Posterior cingulate gyrus (tissue), 11 donors: ENCODE measurements around the gene SHROOM2.

Experiments used
- DNase-seq, 10 donors: peaks; one replicate each; pipeline versions ENCODE4 v3.0.0 to v3.0.0-alpha.2; 2020 to 2021; ENCODE audit warnings: mixed read lengths in 3 of 10
- intact Hi-C: fragments of 100-400 bp; cut with DNase I; formaldehyde crosslinking; loops from one replicate; pipeline ENCODE4 v1.15.1; 2023

Gene SHROOM2

DNA sequence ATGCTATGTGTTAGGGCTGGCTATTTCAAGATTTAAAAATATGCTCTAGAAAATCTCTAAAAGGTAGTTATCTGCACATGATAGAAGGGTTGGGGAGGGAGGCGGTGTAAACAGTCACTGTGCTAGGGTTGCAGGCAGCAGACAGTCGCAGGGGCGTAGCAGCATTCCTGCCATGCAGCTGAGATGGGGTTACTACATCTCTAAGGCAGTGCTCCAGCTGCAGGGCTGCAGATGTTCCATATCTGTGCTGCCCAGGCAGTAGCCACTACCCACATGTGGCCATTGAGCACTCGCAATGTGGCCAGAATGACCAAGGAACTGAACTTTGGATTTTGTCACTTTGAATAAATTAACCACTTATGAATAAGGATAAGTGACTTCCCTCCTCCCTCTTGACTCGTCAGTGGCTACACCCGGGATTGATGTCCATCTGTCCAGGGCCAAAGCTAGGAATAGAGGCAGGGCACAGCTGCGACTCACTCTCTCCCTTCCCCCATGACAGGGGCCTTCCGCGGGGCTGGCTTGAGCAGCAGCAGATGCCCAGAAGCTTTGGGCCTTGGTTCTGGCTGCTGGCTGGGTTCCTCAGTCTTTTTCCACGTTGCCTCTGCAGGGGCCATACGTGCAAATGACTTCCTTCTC, 101.5 kb downstream of the SHROOM2 start:
- intact Hi-C loops: loop anchor here (5.0 kb wide), 1 partner anchor 110 kb away; no protein-coding TSS in a partner anchor
- no peak for DNase-seq

DNA sequence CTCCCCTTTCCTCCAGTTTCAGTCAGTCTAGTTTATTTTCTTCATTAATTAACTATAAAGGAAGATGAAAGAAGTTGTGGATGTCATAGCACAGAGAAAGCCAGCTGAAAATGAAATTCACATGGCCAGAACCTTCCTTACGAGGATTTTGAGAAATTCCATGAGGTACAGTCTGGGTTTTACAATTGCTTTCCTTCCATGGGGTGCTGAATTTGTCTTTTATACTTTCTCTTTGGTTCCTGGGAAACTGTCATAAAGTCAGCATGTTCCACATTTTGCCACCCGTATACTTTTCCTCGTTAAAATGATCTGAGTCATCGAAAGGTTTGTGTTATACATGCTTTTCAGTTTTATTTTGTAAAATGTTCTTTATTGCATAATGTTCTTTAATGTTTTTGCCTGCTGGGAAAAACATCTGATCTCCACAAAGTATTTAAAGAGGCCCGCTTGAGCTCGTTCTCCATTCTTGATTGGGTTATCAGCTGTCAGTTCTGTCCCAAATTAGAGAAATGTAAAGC, 102.8 kb downstream of the SHROOM2 start:
- intact Hi-C loops: loop anchor here (5.0 kb wide), 1 partner anchor 108 kb away; no protein-coding TSS in a partner anchor
- no peak for DNase-seq

DNA sequence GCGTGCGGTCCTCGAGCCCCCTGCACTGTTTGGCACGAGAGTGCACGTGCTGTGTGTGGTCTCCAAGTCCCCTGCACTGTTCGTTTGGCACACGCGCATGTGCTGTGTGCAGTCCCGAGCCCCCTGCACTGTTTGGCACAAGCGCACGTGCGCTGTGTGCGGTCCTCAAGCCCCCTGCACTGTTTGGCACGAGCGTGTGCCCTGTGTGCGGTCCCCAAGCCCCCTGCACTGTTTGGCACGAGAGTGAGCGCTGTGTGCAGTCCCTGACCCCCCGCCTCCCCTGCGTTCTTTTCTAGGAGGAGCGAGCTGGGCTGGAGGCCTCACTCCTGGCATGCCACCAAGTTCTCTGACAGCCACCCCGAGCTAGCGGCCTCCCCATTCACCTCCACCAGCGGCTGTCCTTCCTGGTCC, 104.5 kb downstream of the SHROOM2 start:
- DNase-seq: no peak
- intact Hi-C loops: loop anchor here (2.0 kb wide), 1 partner anchor 226 kb away; no protein-coding TSS in a partner anchor

DNA sequence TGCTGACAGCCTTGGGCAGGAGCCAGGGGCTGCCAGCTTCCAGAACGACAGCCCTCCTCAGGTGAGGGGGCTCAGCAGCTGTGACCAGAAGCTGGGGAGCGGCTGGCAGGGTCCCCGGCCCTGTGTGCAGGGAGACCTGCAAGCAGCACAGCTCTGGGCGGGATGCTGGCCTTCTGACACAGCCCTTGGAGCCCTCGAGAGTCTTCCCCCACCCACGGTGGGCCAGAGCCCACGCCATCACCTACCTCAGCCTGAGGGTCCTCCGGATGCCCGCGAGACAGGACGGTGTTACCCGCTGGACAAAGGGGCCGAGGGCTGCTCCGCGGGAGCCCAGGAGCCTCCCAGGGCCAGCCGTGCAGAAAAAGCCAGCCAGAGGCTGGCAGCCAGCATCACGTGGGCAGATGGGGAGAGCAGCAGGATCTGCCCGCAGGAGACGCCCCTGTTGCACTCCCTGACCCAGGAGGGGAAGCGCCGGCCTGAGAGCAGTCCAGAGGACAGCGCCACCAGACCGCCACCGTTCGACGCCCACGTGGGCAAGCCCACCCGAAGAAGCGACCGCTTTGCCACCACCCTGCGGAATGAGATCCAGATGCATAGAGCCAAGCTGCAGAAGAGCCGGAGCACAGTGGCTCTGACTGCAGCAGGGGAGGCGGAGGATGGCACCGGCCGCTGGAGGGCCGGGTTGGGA, 109.1 kb downstream of the SHROOM2 start:
- no peak for DNase-seq
- intact Hi-C loops: no loop called here

DNA sequence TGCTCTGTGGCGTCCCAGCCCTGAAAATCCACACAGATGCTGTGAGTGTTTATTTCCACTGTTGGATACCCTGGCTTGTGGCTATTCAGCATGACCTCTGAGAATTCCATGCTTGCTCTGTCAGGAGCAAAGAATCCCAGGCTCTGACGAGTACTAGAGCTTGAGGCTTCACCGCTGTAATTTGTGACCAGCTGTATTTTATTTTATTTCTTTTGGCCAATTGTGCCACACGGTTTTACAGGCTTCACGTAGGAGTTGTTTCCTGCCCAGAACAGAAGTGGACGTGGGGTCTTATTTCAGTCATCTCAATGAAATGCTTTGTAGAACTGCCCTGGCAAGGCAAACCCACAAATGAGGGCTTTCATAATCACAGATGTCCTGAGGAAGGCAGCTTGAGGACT, 111.5 kb downstream of the SHROOM2 start:
- no peak for DNase-seq
- intact Hi-C loops: no loop called here

DNA sequence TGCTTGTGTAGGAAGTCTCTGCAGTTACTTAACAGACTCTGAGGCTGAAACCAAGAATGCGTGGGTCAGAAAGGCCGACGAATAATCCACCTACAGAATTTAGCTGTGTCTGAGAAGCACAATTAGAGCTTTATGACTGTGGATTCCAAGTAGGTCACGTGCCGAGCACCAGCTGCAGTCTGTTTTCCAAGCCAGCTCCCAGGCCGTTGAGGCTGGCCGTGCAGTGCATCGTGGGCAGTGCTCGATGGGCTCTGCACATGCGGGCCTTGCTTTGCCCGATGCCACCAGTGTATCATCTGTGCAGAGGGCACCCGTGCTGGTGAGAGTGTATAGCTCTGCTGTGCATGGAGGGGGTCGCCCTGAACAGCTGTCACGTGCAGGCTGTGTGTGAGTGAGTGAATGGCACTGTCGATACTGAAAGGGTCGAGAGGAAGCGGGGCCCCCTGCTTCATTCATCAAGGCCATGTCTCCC, 113.4 kb downstream of the SHROOM2 start:
- intact Hi-C loops: no loop called here
- peak; percentile 51 to 96 (median 74) for DNase-seq

DNA sequence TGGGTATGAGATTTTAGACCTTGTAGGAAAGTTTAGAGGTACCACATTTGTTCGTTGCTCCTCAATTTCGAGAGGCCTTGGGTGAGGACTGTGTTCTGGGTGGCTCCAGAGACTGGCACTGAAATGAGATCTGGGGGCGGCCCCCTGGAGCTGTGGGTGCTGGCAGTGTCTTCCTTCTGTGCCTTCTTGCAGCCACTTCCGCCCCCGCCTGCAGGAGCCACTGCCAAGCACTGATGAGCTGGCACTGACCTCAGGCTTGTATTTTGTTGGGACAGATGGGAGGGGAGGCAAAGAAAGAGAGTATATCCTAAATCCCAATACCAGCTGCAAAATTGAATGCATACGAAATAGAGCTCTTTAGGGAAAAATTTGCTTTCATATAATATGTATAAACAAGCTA, 116.4 kb downstream of the SHROOM2 start:
- DNase-seq: peak in 9 of 10 donors; percentile 30 to 94 (median 59)
- intact Hi-C loops: no loop called here

DNA sequence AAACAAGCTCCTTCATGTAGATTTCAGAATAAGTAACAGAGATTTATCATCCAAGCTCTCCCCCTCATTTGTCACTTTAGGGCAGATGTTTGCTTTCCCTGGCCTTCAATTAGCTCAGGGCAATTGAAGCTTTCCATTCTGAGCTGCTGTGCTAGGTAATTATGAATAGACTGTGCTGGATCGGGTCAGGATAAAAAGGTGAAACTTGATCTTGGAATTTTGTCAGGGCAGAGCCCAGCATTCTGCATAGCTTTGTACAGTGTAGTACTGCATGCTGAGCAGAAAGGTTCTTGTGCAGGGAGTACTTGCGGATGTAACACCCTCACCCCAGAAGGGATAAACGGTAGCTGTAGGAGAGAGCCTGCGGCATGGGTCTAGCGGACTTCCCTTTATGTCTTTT, 116.9 kb downstream of the SHROOM2 start:
- intact Hi-C loops: no loop called here
- DNase-seq: no peak

DNA sequence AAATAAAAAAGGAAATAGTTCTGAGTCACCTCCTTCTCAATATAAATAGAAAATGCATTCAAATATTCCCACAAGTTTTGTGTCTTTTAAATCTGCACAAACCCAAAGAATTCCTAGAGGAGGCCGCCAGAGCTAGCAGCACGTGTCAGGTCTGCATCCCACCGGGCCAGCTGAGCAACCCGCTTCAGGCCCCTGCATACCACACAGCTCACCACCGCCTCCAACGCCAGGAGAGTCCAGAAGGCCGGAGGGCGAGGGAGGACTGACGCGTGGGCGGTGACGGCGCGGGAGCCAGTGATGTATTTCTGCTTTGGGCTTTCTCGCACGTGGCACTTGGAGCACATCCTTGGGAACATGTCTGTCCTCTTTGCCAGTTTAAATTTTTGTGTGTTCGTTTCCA, 119.1 kb downstream of the SHROOM2 start:
- intact Hi-C loops: no loop called here
- peak in 4 of 10 donors; percentile 11 to 88 (median 78) for DNase-seq

DNA sequence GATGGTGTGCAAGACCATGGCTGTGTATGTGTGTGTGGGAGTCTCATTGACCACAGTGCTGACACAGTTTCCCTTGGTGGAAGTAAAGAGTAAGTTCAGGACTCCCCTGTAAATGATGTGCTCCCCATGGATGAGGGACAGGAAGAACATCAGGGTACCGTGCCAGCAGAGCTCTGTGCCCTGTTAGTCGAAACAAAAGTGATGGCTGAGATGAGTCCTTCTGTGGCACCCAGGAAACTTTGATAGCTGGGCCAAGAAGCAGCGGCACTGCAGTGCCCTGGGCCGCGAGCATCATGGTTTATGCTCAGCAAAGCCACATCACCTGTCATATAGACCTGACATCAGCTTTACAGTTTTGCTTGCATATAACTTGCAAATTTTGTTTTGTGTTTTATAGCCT, 119.5 kb downstream of the SHROOM2 start:
- intact Hi-C loops: no loop called here
- DNase-seq: no peak

DNA sequence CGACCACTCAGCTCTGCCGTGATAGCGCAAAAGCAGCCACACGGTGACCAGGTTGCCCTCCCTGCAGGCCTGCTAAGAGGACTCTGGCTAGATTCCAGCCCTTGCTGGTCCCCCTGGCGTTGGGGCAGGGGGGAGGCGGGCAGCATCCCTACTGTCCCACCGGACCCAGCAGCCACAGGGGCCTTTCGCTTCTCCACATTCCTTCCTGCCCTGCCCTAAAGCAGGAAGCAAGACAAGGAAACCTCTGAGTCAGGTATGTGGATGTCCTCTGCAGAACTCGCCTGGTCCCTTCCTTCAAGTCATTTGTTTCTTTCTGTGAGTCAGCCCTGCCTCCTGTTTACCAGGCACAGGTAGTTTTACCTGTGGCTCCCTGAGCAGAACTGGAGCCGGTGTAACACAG, 120.7 kb downstream of the SHROOM2 start:
- intact Hi-C loops: no loop called here
- DNase-seq: no peak

DNA sequence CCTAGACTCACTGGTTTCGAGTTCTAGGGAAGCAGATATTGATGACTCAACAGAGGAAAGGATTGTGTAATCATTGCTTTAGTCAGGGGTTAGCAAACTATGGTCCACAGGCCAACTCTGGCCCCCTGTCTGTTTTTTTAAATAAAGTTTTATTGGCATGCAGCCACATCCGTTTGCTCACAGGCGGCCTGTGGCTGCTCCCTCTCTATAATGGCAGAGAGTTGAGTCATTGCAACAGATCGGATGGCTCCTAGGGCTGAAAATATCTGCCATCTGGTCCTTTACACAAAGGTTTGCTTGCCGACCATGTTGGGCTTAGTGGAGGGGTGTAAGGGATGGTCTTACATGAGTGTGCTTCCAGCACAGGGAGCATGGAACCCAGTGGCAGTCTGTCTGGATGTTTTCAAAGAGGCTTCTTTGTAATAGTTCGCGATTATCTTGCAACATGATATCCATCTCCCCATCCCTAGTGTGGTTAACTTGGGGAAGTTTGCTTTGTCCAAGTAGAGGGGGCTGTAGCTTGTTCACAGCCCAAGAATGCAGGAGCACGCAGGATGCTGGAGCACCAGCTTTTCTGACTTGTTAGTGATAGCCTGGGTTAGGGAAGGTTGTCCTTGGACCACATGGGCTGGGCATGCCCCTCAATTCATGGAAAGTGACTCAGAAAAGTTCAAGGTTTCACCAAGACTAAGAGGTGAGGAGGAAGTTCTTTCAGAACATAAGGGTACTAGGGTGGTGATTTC, 121.6 kb downstream of the SHROOM2 start:
- intact Hi-C loops: no loop called here
- DNase-seq: no peak

DNA sequence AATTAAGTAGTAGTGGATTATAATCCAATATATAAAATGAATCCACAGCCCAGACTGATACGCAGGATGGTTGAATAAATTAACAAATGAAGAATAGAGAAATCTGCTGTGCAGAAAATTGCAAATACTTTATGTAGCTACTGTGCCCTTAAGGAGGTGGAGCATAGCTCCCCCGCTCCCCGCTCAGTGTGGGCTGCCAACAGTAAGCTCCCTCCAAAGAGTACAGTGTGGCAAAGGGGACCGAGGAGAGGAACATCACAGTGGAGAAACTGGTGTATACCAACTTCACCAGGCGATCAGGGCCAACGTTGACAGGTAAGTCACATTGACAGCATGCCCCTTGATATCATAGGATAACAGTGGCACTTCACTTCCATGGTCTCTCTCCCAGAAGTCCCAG, 123.0 kb downstream of the SHROOM2 start:
- peak in 2 of 10 donors; percentile 74 to 84 for DNase-seq
- intact Hi-C loops: no loop called here

DNA sequence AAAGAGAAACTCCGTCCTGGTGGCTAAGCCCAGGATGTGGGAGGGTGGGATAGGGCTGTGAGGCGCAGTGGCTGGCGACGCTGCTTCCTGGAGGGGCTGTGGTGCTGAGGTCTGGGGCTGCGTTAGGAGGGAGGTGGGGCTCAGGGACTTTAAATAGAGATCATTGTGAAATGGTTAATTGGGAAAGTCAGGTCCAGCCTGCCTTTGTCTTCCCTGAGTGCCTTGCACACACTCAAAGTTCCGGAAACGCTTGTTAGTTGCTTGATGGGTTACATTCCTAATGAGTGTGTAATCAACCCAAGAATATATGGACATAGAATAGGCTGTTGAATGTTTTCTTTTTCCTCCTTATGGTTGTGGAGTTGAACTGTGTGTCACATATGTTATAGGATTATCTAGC, 125.3 kb downstream of the SHROOM2 start:
- intact Hi-C loops: no loop called here
- DNase-seq: no peak

DNA sequence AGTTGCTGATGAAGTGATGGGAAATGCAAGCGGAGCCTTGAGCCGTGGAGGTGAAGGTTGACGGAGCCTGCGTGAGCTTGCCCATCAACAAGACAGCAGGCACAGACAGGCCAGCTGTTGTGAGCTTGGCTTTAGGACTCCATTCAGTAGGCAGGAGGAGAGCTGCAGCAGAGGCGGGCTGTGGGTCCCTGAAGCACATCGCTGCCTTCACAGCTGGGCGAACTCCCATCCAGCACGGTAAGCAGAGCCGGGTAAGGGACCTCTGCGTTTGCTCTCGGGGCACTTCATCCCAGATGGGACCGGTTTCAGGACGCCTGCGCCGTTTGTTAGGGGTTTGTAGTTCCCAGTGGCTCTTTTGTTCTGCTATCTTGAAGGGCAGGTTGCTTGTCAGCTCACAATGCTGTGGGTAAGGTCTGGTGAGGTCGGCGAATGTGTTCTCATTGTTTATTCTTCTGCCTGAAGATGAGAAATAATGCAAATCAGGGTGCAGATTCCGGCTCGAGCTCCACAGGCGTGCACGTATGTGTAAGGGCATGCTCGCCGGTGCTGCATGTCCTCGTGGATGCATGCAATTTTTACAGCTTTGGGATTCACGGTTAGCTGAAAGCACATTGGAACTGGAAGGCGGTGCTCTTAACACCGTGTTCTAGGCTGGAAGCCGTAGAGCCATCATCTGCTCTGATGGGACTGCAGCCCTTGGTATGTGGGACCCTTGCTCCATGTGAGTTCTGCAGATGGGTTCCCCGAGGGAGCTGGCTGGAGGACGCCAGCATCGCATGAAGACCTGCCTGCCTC, 126.3 kb downstream of the SHROOM2 start:
- intact Hi-C loops: no loop called here
- peak in 5 of 10 donors; percentile 10 to 71 (median 35) for DNase-seq

DNA sequence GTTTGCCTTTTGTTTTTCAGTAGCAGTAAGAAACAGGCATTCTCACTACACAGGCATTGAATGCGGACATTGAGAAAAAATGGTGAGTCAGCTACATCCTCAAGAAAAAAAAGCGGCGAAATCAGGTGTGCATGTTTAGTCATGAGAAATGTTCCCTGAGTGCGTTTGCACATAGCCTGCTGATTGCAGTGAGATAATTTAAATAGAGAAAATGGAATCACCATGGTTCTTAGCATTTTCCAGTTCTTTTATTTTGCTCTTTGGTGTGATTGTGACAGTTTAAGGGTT, 126.9 kb downstream of the SHROOM2 start:
- no peak for DNase-seq
- intact Hi-C loops: no loop called here

DNA sequence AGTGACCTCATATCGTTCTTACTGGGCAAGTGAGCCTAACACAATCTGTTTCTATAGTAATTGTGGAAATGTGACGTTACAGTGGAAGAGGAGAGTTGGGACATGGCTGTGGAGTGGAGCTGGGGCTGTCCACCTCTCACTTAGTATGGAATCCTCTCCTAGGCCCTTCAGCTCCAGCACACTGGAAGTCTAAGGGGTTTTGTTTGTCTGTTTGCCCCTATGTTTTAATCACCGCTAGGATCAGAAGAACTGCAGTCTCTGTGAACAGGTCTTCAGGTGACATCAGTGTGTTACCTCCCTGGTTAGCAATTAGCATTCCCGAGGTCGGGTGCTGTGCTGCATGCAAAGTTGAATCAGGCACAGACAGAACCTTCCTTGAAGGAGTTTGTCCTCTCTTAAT, 131.6 kb downstream of the SHROOM2 start:
- no peak for DNase-seq
- intact Hi-C loops: no loop called here

DNA sequence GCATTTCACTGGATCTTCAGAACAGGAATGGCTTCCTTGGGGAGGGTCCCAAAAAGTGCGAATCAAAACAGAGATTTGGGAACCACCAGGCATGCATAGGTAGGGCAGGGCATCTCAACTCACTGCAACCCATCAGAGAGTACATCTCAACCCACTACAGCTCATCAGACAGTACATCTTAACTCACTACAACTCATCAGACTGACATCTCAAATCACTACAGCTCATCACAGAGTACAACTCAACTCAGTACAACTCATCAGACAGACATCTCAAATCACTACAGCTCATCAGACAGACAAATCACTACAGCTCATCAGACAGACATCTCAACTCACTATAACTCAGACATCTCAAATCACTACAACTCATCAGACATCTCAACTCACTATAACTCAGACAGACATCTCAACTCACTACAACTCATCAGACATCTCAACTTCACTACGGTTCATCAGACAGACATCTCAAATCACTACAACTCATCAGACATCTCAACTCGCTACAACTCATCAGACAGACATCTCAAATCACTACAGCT, 133.5 kb downstream of the SHROOM2 start:
- intact Hi-C loops: no loop called here
- no peak for DNase-seq

DNA sequence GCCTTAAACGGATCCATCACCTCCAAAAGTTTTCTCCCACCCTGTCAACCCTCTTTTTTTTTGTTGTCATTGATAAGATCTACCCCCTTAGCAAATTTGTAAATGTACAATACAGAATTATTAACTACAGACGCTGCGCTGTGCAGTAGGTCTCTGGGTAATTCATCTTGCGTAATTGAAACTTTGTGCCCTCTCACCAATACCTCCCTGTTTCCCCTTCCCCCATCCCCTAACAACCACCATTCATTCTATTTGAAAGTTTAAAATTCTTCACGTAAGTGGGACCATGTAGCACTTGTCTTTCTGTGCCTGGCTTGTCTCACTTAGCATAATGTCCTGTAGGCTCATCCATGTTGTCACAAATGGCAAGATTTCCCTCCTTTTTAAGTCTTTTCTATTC, 135.2 kb downstream of the SHROOM2 start:
- intact Hi-C loops: no loop called here
- no peak for DNase-seq

DNA sequence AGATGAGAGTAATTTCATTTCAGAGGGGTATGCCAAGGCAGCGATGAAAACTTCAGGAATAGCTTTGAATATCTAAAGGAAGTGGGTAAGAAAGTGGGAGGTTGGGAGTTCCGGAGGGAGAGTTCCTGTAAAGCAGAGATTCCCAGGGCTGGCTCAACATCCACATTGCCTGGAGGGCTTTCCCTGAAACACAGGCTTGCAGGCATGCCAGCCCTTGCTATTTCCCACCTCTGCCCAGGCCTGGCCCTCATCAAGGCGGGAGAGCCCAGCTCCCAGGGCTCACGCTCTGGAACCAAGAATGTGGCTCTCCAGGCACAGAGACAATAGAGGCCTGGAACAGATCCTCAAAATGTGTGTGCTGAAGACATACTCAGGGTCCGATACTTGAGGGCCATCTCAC, 137.1 kb downstream of the SHROOM2 start:
- intact Hi-C loops: no loop called here
- DNase-seq: no peak
